OCI-LY1 (cell line): Measurements from ENCODE around the gene CRY2.

Source experiments
- H2AFZ ChIP-seq: fragments of 200-600 bp; sonication (generic), shearing (Covaris generic); 2 replicates; pipeline ENCODE4 v1.6.0; 2014; ENCODE audit warnings: antibody characterized with exemption, mild to moderate bottlenecking, low read length
- H3F3A ChIP-seq: fragments of 200-600 bp; sonication (generic), shearing (Covaris generic); 2 replicates; pipeline ENCODE4 v1.6.0; 2014; ENCODE audit warnings: mild to moderate bottlenecking, antibody characterized with exemption, low read length, moderate library complexity; ENCODE audit not compliant: insufficient read depth
- H3K27ac ChIP-seq: fragments of 200-600 bp; sonication (generic); 2 replicates; pipeline ENCODE4 v1.5.1; 2014; ENCODE audit warnings: low read length, mixed run types, mild to moderate bottlenecking, low read depth; ENCODE audit not compliant: poor library complexity, severe bottlenecking
- H3K27me3 ChIP-seq: fragments of 200-600 bp; sonication (generic); 2 replicates; pipeline ENCODE4 v1.6.0; 2014; ENCODE audit warnings: antibody characterized with exemption, mild to moderate bottlenecking, low read length, moderate library complexity; ENCODE audit not compliant: insufficient read depth
- H3K36me3 ChIP-seq: fragments of 200-600 bp; sonication (generic); 2 replicates; pipeline ENCODE4 v1.6.1; 2014; ENCODE audit warnings: mild to moderate bottlenecking, antibody characterized with exemption, low read length, moderate library complexity, mixed read lengths; ENCODE audit not compliant: insufficient read depth
- H3K4me1 ChIP-seq: fragments of 200-600 bp; sonication (generic); 2 replicates; pipeline ENCODE4 v1.5.1; 2014; ENCODE audit warnings: mild to moderate bottlenecking, low read length, moderate library complexity; ENCODE audit not compliant: insufficient read depth, severe bottlenecking
- H3K4me2 ChIP-seq: fragments of 200-600 bp; sonication (generic), shearing (Covaris generic); 2 replicates; pipeline ENCODE4 v1.6.1; 2014; ENCODE audit warnings: low read length
- H3K4me3 ChIP-seq: fragments of 200-600 bp; sonication (generic); 2 replicates; pipeline ENCODE4 v1.5.1; 2014; ENCODE audit warnings: low read length, low read depth, mild to moderate bottlenecking, mixed read lengths; ENCODE audit not compliant: poor library complexity, severe bottlenecking
- H3K79me2 ChIP-seq: fragments of 200-600 bp; shearing (Covaris generic); 2 replicates; pipeline ENCODE4 v1.6.1; 2016; ENCODE audit warnings: mixed run types, low read length, mixed read lengths; ENCODE audit not compliant: insufficient read depth
- H3K9ac ChIP-seq: fragments of 200-600 bp; sonication (generic), shearing (Covaris generic); 2 replicates; pipeline ENCODE4 v1.6.1; 2014; ENCODE audit warnings: mild to moderate bottlenecking, low read length, mixed read lengths
- H3K9me2 ChIP-seq: fragments of 200-600 bp; sonication (generic), shearing (Covaris generic); 2 replicates; pipeline ENCODE4 v1.6.1; 2014; ENCODE audit warnings: low read depth, mild to moderate bottlenecking, low read length, mixed read lengths
- H3K9me3 ChIP-seq: fragments of 200-600 bp; shearing (Covaris generic); 2 replicates; pipeline ENCODE4 v1.6.1; 2014; ENCODE audit warnings: low read length, mixed read lengths
- H4K20me1 ChIP-seq: fragments of 200-600 bp; sonication (generic), shearing (Covaris generic); 2 replicates; pipeline ENCODE4 v1.6.0; 2016; ENCODE audit warnings: mild to moderate bottlenecking, low read length; ENCODE audit not compliant: insufficient read depth
- CTCF ChIP-seq: fragments of 200-600 bp; sonication (generic), shearing (Covaris generic); IDR thresholded peaks from 2 replicates; pipeline ENCODE4 v1.5.1; 2017; ENCODE audit warnings: mild to moderate bottlenecking, antibody characterized with exemption, low read length, moderate library complexity, mixed read lengths
- EZH2 ChIP-seq: fragments of 200-600 bp; sonication (generic), shearing (Covaris generic); IDR thresholded peaks from 2 replicates; pipeline ENCODE4 v1.8.0; 2017; ENCODE audit warnings: borderline replicate concordance, mixed run types, mild to moderate bottlenecking, antibody characterized with exemption, low read length, moderate library complexity, mixed read lengths

The CRY2 gene

GRCh38 chr11:45930031-45930794 lies 82.9 kb downstream of the CRY2 start:
- H3F3A ChIP-seq = no peaks in the 10 kb centered on the region
- no peaks in the 10 kb centered on the region for H3K79me2 ChIP-seq
- TF ChIP-seq CTCF (no peak), EZH2 (no peak)
- no peak overlapping the region for H2AFZ ChIP-seq
- H3K9me3 ChIP-seq = no peaks in the 10 kb centered on the region
- H3K4me3 ChIP-seq = peak overlapping the region; percentile 39
- no peaks in the 10 kb centered on the region for H3K9me2 ChIP-seq
- H3K4me1 ChIP-seq = peaks cover 61% of the 10 kb centered on the region
- H3K27ac ChIP-seq = peak overlapping the region; percentile 86
- no peaks in the 10 kb centered on the region for H4K20me1 ChIP-seq
- H3K9ac ChIP-seq = peak overlapping the region; percentile 39; the same call in 1 of the 2 replicates
- H3K4me2 ChIP-seq = peak overlapping the region; percentile 58
- no peaks in the 10 kb centered on the region; the same call in 1 of the 2 replicates for H3K27me3 ChIP-seq
- H3K36me3 ChIP-seq = peaks cover 24% of the 10 kb centered on the region

- TF ChIP-seq CTCF (no peak), EZH2 (no peak)
- Histone ChIP-seq H4K20me1 (no peaks in the 10 kb centered on the region), H3K79me2 (no peaks in the 10 kb centered on the region), H3K4me2 (peak overlapping the region; percentile 69), H3K4me1 (peaks cover 61% of the 10 kb centered on the region), H3K9ac (peak overlapping the region; percentile 46; the same call in 1 of the 2 replicates), H3K9me2 (no peaks in the 10 kb centered on the region), H2AFZ (no peak overlapping the region), H3K27me3 (no peaks in the 10 kb centered on the region; the same call in 1 of the 2 replicates), H3K4me3 (peak overlapping the region; percentile 51), H3K36me3 (peaks cover 32% of the 10 kb centered on the region), H3K27ac (peak overlapping the region; percentile 86), H3F3A (no peaks in the 10 kb centered on the region), H3K9me3 (no peaks in the 10 kb centered on the region)
Observed at GRCh38 chr11:45930951-45931570, 83.8 kb downstream of the CRY2 start.

DNA sequence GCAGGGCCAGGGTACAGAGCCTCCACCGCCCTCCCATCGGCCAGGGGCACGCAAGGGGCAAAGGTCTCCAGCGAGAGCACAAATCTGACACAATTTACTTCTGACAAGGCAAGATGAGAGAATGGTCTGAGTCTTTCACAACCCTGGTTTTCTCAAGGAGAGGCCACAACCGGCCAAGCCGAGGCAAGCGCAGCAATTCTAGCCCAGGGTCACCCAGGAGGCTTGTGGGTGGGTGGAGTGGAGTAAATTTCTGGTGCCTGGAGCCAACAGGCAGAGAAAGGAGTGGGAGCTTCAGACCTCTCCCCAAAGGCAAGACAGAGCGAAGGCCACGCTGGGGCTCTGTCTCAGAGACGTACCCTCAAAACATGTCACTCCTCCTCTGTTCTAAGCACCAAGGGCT lies 84.5 kb downstream of the CRY2 start:
- H3K27ac ChIP-seq = peak overlapping the region; percentile 86
- H2AFZ ChIP-seq = no peak overlapping the region
- H3K27me3 ChIP-seq = no peaks in the 10 kb centered on the region
- H3K4me1 ChIP-seq = peaks cover 61% of the 10 kb centered on the region
- H3K9me2 ChIP-seq = no peaks in the 10 kb centered on the region
- H4K20me1 ChIP-seq = no peaks in the 10 kb centered on the region
- H3K9me3 ChIP-seq = no peaks in the 10 kb centered on the region
- TF ChIP-seq CTCF (no peak), EZH2 (no peak)
- peak overlapping the region; percentile 46; the same call in 1 of the 2 replicates for H3K9ac ChIP-seq
- H3K4me3 ChIP-seq = peak overlapping the region; percentile 51
- H3F3A ChIP-seq = no peaks in the 10 kb centered on the region
- peak overlapping the region; percentile 69 for H3K4me2 ChIP-seq
- H3K36me3 ChIP-seq = peaks cover 32% of the 10 kb centered on the region
- H3K79me2 ChIP-seq = no peaks in the 10 kb centered on the region
